ENCODE results near the gene USP11.

Gene USP11

DNA sequence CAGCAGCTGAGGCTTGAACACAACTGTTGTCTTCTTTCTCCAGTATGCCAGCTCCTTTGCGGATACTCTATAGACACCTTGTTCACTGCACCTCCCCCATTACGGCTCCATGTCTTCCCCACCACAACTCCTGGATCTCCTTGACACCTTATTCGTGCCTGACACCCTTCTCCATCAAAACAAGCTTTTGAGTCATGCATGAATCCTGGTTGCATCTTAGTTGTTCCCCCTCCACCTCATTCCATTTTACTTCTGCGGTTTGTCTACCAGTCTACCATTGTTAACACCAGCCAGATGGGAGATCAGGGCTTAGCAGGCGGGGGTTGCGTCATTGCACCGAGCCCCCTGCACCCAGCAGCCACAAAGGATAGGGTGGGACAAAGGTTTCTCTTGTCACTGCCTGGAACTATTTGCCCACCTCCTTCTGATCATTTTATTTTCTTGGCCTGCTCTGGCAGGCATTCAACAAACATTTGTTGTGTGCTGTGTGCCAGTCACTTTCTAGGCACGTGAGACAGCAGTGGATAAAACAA, 16.4 kb upstream of the USP11 start:
- TF ChIP-seq, protein P1, sequence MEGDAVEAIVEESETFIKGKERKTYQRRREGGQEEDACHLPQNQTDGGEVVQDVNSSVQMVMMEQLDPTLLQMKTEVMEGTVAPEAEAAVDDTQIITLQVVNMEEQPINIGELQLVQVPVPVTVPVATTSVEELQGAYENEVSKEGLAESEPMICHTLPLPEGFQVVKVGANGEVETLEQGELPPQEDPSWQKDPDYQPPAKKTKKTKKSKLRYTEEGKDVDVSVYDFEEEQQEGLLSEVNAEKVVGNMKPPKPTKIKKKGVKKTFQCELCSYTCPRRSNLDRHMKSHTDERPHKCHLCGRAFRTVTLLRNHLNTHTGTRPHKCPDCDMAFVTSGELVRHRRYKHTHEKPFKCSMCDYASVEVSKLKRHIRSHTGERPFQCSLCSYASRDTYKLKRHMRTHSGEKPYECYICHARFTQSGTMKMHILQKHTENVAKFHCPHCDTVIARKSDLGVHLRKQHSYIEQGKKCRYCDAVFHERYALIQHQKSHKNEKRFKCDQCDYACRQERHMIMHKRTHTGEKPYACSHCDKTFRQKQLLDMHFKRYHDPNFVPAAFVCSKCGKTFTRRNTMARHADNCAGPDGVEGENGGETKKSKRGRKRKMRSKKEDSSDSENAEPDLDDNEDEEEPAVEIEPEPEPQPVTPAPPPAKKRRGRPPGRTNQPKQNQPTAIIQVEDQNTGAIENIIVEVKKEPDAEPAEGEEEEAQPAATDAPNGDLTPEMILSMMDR (IDR thresholded peaks at IDR 0.05; ENCODE audit: control extremely low read depth, extremely low read depth, low read depth, missing control alignments), result no peak
- no peak for DNase-seq (ENCODE audit: extremely low spot score)
- POLR2A ChIA-PET, result no interaction called here
- CTCF ChIA-PET, result no interaction called here

DNA sequence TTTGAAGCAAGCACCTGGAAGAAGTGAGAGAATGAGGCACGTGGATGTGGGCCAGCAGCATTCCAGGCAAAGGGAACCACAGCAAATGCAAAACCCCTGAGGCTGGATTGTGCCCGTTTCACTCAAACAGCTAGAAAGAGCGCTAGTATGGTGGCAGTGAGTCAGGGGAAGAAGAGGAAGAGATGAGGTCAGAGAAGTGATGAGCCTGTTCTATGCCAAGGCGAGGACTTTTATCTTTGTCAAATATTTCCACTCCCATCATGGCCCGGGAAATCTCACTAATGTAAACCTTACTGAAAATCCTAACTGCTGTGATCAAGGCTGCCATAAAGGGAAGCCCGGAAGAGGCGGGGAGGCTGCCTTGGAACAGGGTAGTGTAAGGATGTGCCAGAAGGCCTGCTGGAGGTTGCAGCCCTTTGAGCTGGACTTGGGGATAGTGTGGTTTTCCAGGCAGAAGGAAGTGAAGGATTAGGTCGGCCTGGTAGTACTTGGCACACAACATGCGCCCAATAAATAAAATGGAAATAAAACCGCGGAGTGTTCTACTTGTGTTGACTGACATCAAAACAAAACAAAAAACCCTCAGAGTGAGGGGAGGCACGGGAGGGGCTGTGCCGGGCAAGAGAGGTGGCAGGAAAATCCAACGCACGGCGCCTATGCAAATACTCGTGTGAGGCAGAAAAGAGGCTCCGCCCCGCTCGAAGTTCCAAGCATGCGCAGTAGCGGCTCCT, 15.5 kb upstream of the USP11 start:
- POLR2A ChIA-PET, result interaction anchor here (1.0 to 2.3 kb wide), 4 partner anchors 11 to 27 kb away, joined by 3 to 20 read pairs (median 4); partner anchors contain the start of gene USP11

DNA sequence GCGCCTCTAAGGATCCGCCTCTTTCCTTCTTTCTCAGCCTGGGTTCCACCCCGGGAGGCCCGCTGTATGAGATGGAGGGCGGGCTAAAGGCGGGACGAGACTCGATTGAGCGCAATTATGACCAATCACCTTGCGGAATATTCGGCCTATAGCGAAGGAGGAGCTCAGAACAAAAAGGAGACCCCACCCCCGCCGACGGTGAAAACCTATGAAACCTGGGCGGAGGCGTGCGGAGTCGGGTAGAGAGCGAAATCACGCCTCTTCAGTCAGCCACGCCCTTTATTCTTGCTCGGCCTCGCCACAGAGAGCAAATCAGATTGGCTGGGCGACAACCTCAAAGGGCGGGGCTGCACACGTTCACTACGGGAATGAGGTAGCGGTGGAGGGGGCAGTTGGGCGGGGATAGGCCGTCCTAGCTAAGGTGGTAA, 14.9 kb upstream of the USP11 start:
- DNase-seq (ENCODE audit: extremely low spot score), result peak; percentile 88
- ChIA-PET POLR2A (interaction anchor here (0.6 to 2.3 kb wide), 5 partner anchors 12 to 73 kb away, joined by 3 to 20 read pairs (median 3); partner anchors contain the start of genes NDUFB11 and USP11), CTCF (interaction anchor here (0.9 to 1.5 kb wide), 3 partner anchors 21 to 305 kb away, joined by 3 to 5 read pairs (median 3); no protein-coding TSS in a partner anchor)
- TF ChIP-seq, protein P1 (IDR thresholded peaks at IDR 0.05; ENCODE audit: control extremely low read depth, extremely low read depth, low read depth, missing control alignments), result no peak

More for the DNA sequence above, 15.5 kb upstream of the USP11 start:
- CTCF ChIA-PET, result interaction anchor here (1.0 to 1.5 kb wide), 2 partner anchors 20 to 26 kb away, joined by 3 to 5 read pairs; no protein-coding TSS in a partner anchor
- TF ChIP-seq, protein P1 (IDR thresholded peaks at IDR 0.05; ENCODE audit: control extremely low read depth, extremely low read depth, low read depth, missing control alignments), result no peak
- no peak for DNase-seq (ENCODE audit: extremely low spot score)

DNA sequence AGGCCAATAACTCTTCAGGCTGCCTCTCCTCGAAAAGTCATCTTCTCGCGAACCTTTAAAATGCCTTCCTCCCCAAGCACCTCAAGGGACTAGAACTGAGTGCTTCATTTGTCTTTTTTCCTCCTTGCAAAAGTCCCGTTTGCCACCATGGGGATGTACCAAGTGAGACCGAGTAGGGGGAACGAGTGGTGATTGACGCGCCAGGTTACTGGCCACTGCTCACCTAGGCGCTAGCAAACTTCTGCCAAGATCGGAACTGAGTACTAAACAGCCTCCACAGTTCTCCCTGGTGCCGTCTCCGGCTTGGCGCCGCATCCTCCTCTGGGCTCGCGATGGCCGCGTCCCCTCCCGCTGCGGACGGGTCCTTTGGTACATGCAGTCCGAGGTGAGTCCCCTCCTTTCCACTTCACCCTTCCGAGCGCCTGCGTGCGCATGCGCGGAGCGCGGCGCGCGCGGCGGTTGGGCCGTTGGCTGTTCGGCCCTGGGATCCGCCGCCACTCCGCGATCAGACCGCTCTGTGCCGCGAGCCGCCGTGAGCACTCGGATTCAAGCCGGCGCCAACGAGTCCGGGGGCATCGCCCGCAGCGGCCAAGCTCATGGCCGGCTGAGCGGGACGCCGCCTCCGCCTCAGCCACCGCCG, 14.4 kb upstream of the USP11 start, which contains the start of gene CDK16:
CDK16 (plus strand) TSS at position 402 of the 640 bp plus-strand sequence. CDS start 4,877 bp downstream, outside the sequence.
- peak; percentile 84 for DNase-seq (ENCODE audit: extremely low spot score)
- ChIA-PET CTCF (interaction anchor here (0.9 to 1.5 kb wide), 3 partner anchors 22 to 305 kb away, joined by 3 to 5 read pairs (median 3); no protein-coding TSS in a partner anchor), POLR2A (interaction anchor here (0.6 to 2.3 kb wide), 5 partner anchors 12 to 74 kb away, joined by 3 to 20 read pairs (median 3); partner anchors contain the start of genes NDUFB11 and USP11)
- TF ChIP-seq, protein P1 (IDR thresholded peaks at IDR 0.05; ENCODE audit: control extremely low read depth, extremely low read depth, low read depth, missing control alignments), result no peak

DNA sequence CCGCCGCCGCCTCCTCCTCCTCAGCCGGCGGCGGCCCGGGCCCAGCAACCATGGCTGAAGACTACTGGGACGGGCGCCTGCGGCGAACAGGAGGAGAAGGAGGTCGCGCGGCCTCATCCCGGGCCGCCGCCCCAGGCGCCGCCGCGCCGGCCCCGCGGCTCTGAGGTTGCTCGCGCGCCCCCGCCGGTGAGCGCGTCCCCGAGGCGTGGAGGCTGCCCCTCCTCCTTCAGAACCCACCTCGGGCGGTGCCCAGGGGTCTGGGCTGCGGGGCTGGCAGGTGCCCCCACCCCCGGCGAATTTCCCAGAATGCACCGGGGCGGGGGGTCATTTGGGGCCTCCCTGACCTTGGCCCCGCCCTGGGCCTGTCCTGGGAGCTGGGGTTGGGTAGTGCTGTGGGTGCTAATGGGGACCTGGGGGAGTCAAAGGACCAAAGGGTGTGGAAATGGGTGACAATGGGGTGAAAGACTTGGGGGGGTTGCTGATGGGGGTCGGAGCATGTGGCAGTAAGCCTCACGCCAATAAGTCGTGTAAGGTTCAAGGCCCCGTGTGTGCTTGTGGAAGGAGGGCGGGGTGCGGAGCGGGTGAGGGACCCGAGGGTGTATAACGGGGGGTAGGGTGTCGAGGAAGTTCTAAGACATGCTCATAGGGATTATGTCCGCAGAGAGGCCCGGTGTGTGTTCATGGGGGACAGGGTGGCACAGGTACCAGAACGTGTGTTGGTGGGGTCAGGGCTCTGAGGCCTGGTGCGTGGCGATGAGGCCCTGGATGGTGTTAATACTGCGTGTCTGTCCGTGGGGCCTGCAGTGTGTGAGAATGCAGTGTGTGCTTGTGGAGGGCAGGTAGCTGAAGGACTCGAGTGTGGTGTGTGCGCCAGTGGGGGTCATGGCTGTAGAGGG, 13.6 kb upstream of the USP11 start:
- peak; percentile 42 for DNase-seq (ENCODE audit: extremely low spot score)
- ChIA-PET CTCF (interaction anchor here (1.5 kb wide), 1 partner anchor 22 kb away, joined by 3 read pairs; no protein-coding TSS in a partner anchor), POLR2A (interaction anchor here (2.3 kb wide), 1 partner anchor 14 kb away, joined by 20 read pairs; the partner anchor contains the start of gene USP11)
- TF ChIP-seq, protein P1 (IDR thresholded peaks at IDR 0.05; ENCODE audit: control extremely low read depth, extremely low read depth, low read depth, missing control alignments), result no peak
